Neural progenitor cell (in vitro differentiated cells): ENCODE measurements around the gene MPPED1. TPM values are rescaled to one million over a fixed set of nuclear protein-coding genes. Genes with fewer than 3 reads are reported as not detected.

ENCODE experiments used
- DNase-seq: peaks from one replicate; pipeline ENCODE4 v3.0.0-alpha.2; 2016; ENCODE audit warnings: low spot score
- H2AFZ ChIP-seq: fragments of 200-600 bp; sonication (generic); replicated peaks from 2 replicates; pipeline ENCODE4 v1.6.1; 2016; ENCODE audit warnings: antibody characterized with exemption
- H3F3A ChIP-seq: fragments of 200-600 bp; sonication (generic); 2 replicates; pipeline ENCODE4 v1.6.1; 2016; ENCODE audit warnings: antibody characterized with exemption, low read depth
- H3K27ac ChIP-seq: fragments of 200-600 bp; sonication (generic); 2 replicates; pipeline ENCODE4 v1.5.1; 2016; ENCODE audit warnings: mild to moderate bottlenecking
- H3K27me3 ChIP-seq: fragments of 200-600 bp; sonication (generic); 2 replicates; pipeline ENCODE4 v1.6.1; 2016; ENCODE audit warnings: mild to moderate bottlenecking, moderate library complexity
- H3K36me3 ChIP-seq: fragments of 200-600 bp; sonication (generic); 2 replicates; pipeline ENCODE4 v1.5.1; 2016
- H3K4me1 ChIP-seq: fragments of 200-600 bp; sonication (generic); 2 replicates; pipeline ENCODE4 v1.6.1; 2016; ENCODE audit warnings: mixed run types
- H3K4me2 ChIP-seq: fragments of 200-600 bp; sonication (generic); 2 replicates; pipeline ENCODE4 v1.6.1; 2016
- H3K4me3 ChIP-seq: fragments of 200-600 bp; sonication (generic); 2 replicates; pipeline ENCODE4 v1.5.1; 2016
- H3K79me2 ChIP-seq: fragments of 200-600 bp; sonication (generic); 2 replicates; pipeline ENCODE4 v1.6.1; 2016; ENCODE audit warnings: low read depth
- H3K9ac ChIP-seq: fragments of 200-600 bp; sonication (generic); 2 replicates; pipeline ENCODE4 v1.6.1; 2016
- H3K9me3 ChIP-seq: fragments of 200-600 bp; sonication (generic); 2 replicates; pipeline ENCODE4 v1.5.1; 2016; ENCODE audit warnings: low read depth
- H4K20me1 ChIP-seq: fragments of 200-600 bp; sonication (generic); 2 replicates; pipeline ENCODE4 v1.6.1; 2016; ENCODE audit warnings: low read depth
- H3K27ac Mint-ChIP-seq: 3 replicates; pipeline ENCODE4 v1.8.0; 2021; ENCODE audit warnings: mixed read lengths
- H3K27me3 Mint-ChIP-seq: 2 replicates; pipeline ENCODE4 v1.8.0; 2022; ENCODE audit warnings: low read depth, mild to moderate bottlenecking, inconsistent platforms, moderate library complexity, mixed read lengths; ENCODE audit not compliant: insufficient read depth
- H3K36me3 Mint-ChIP-seq: 3 replicates; pipeline ENCODE4 v1.8.0; 2021; ENCODE audit warnings: mixed read lengths
- H3K4me1 Mint-ChIP-seq: 3 replicates; pipeline ENCODE4 v1.8.0; 2021; ENCODE audit warnings: mixed read lengths
- H3K4me3 Mint-ChIP-seq: 3 replicates; pipeline ENCODE4 v1.8.0; 2021; ENCODE audit warnings: mild to moderate bottlenecking, moderate library complexity, mixed read lengths
- H3K9me3 Mint-ChIP-seq: 3 replicates; pipeline ENCODE4 v1.8.0; 2020; ENCODE audit warnings: mixed read lengths
- CTCF ChIP-seq: fragments of 200-600 bp; sonication (generic); IDR thresholded peaks from 2 replicates; pipeline ENCODE4 v1.5.1; 2017; ENCODE audit warnings: antibody characterized with exemption, mild to moderate bottlenecking
- EZH2 ChIP-seq: fragments of 200-600 bp; sonication (generic); IDR thresholded peaks from 2 replicates; pipeline ENCODE4 v1.6.1; 2017; ENCODE audit warnings: antibody characterized with exemption, mild to moderate bottlenecking, moderate library complexity
- EZH2phosphoT487 ChIP-seq: fragments of 200-600 bp; sonication (generic); IDR thresholded peaks from 2 replicates; pipeline ENCODE4 v1.6.1; 2017; ENCODE audit warnings: antibody characterized with exemption
- total RNA-seq: library from RNA; depleted of rRNA; stranded (reverse); fragments of >200 nt; gene quantifications from 2 replicates; pipeline ENCODE4 v1.2.3, GENCODE V29; 2015; ENCODE audit warnings: low replicate concordance

MPPED1 gene
- total RNA-seq, 1 donor from 2014 or later: 2.0 TPM

- Histone ChIP-seq H3K36me3 (no peaks in the 10 kb centered on the region), H3K4me3 (no peak overlapping the region), H3F3A (no peaks in the 10 kb centered on the region), H3K27ac (no peak overlapping the region), H3K9me3 (no peaks in the 10 kb centered on the region), H3K27me3 (no peaks in the 10 kb centered on the region), H3K9ac (no peak overlapping the region), H3K4me2 (no peak overlapping the region), H3K79me2 (no peaks in the 10 kb centered on the region), H3K4me1 (peaks cover 2% of the 10 kb centered on the region), H2AFZ (no peak overlapping the region), H4K20me1 (no peaks in the 10 kb centered on the region)
- Mint-ChIP-seq H3K36me3 (no peaks in the 10 kb centered on the region), H3K4me3 (no peak overlapping the region), H3K9me3 (peaks cover 11% of the 10 kb centered on the region), H3K27ac (no peak overlapping the region), H3K27me3 (peaks cover 8% of the 10 kb centered on the region), H3K4me1 (no peaks in the 10 kb centered on the region)
- no peak for TF ChIP-seq EZH2
- TF ChIP-seq CTCF: no peak
- TF ChIP-seq EZH2phosphoT487: no peak
- no peak for DNase-seq
Observed at GRCh38 chr22:43500792-43501785, 89.3 kb downstream of the MPPED1 start.

- H3K9me3 ChIP-seq: no peaks in the 10 kb centered on the region
- no peak overlapping the region for H3K27ac ChIP-seq
- H3K9ac ChIP-seq: no peak overlapping the region
- no peaks in the 10 kb centered on the region for H3K79me2 ChIP-seq
- Mint-ChIP-seq H3K9me3 (peaks cover 11% of the 10 kb centered on the region), H3K4me1 (no peaks in the 10 kb centered on the region), H3K4me3 (no peak overlapping the region), H3K36me3 (no peaks in the 10 kb centered on the region), H3K27me3 (peaks cover 8% of the 10 kb centered on the region), H3K27ac (no peak overlapping the region)
- H3K4me3 ChIP-seq: no peak overlapping the region
- H3K27me3 ChIP-seq: no peaks in the 10 kb centered on the region
- no peaks in the 10 kb centered on the region for H3F3A ChIP-seq
- H3K36me3 ChIP-seq: no peaks in the 10 kb centered on the region
- no peak for DNase-seq
- H4K20me1 ChIP-seq: no peaks in the 10 kb centered on the region
- H3K4me2 ChIP-seq: no peak overlapping the region
- no peak for TF ChIP-seq CTCF
- no peak for TF ChIP-seq EZH2phosphoT487
- H2AFZ ChIP-seq: no peak overlapping the region
- peaks cover 6% of the 10 kb centered on the region for H3K4me1 ChIP-seq
Observed at GRCh38 chr22:43501878-43502277, 90.1 kb downstream of the MPPED1 start.

GRCh38 chr22:43502306-43502874 is 90.6 kb downstream of the MPPED1 start:
- Mint-ChIP-seq H3K4me3 (no peak overlapping the region), H3K36me3 (no peaks in the 10 kb centered on the region), H3K27me3 (peaks cover 8% of the 10 kb centered on the region), H3K9me3 (peaks cover 7% of the 10 kb centered on the region), H3K4me1 (no peaks in the 10 kb centered on the region), H3K27ac (no peak overlapping the region)
- Histone ChIP-seq H4K20me1 (no peaks in the 10 kb centered on the region), H3F3A (no peaks in the 10 kb centered on the region), H3K4me3 (no peak overlapping the region), H3K4me2 (no peak overlapping the region), H2AFZ (no peak overlapping the region), H3K36me3 (no peaks in the 10 kb centered on the region), H3K9ac (no peak overlapping the region), H3K9me3 (no peaks in the 10 kb centered on the region), H3K79me2 (no peaks in the 10 kb centered on the region), H3K27ac (no peak overlapping the region), H3K4me1 (peaks cover 6% of the 10 kb centered on the region), H3K27me3 (no peaks in the 10 kb centered on the region)
- DNase-seq: no peak
- TF ChIP-seq CTCF: no peak
- no peak for TF ChIP-seq EZH2
- TF ChIP-seq EZH2phosphoT487: no peak
